ENCODE data around the gene ZC3H18.

GRCh38 chr16:88658714-88659113, 88.5 kb downstream of the ZC3H18 start:
- TF ChIP-seq EP300 (IDR thresholded peaks at IDR 0.05): no peak
- TF ChIP-seq POLR2A (IDR thresholded peaks at IDR 0.05): no peak
- no peak for TF ChIP-seq CTCF (IDR thresholded peaks at IDR 0.05)
